WTC11 (cell line): ENCODE results near the gene VGLL3. TPM values are rescaled to one million over a fixed set of nuclear protein-coding genes. Genes with fewer than 3 reads are reported as not detected.

Source experiments
- ATAC-seq: fragments of 200-7000 bp; cut with Tn5 transposase; 2 replicates; pipeline ENCODE4 v1.10.0; 2021; ENCODE audit warnings: mild to moderate bottlenecking, moderate library complexity
- CTCF ChIA-PET: fragments of 300-600 bp; sonication (Branson Sonifier 250); formaldehyde crosslinking; loops from one replicate; lab custom pipeline; 2021; ENCODE audit warnings: antibody characterized with exemption; lab: Charles Lee
- POLR2A ChIA-PET: fragments of 350-600 bp; sonication (Branson Sonifier 250); formaldehyde crosslinking; loops from one replicate; lab custom pipeline; 2021; ENCODE audit warnings: antibody characterized with exemption; lab: Charles Lee
- DNase-seq: peaks from one replicate; pipeline ENCODE4 v3.0.0; 2021; ENCODE audit warnings: low spot score
- H3K27ac Mint-ChIP-seq: 2 replicates; pipeline ENCODE4 v1.8.0; 2021; ENCODE audit warnings: mixed read lengths
- H3K27me3 Mint-ChIP-seq: 2 replicates; pipeline ENCODE4 v1.8.0; 2021; ENCODE audit warnings: low read depth, mild to moderate bottlenecking, moderate library complexity, mixed read lengths
- H3K36me3 Mint-ChIP-seq: 2 replicates; pipeline ENCODE4 v1.8.0; 2021; ENCODE audit warnings: mixed read lengths
- H3K4me1 Mint-ChIP-seq: 2 replicates; pipeline ENCODE4 v1.8.0; 2022; ENCODE audit warnings: mixed read lengths
- H3K4me3 Mint-ChIP-seq: 2 replicates; pipeline ENCODE4 v1.8.0; 2021; ENCODE audit warnings: mild to moderate bottlenecking, moderate library complexity, mixed read lengths
- H3K9me3 Mint-ChIP-seq: 2 replicates; pipeline ENCODE4 v1.8.0; 2021; ENCODE audit warnings: mixed read lengths
- E2F5 ChIP-seq: sonication (generic); formaldehyde crosslinking; IDR thresholded peaks from 2 replicates; pipeline ENCODE4 v1.8.1; 2022; ENCODE audit warnings: mild to moderate bottlenecking, moderate library complexity, missing genetic modification reagents
- ELF4 ChIP-seq: sonication (generic); formaldehyde crosslinking; IDR thresholded peaks from 2 replicates; pipeline ENCODE4 v1.8.1; 2022; ENCODE audit warnings: low read depth, mild to moderate bottlenecking, moderate library complexity, missing genetic modification reagents
- EMX1 ChIP-seq: fragments of 250-450 bp; sonication (Bioruptor Pico); IDR thresholded peaks from 2 replicates; pipeline ENCODE4 v1.8.0; 2021; ENCODE audit warnings: mild to moderate bottlenecking
- FOXP4 ChIP-seq: sonication (generic); formaldehyde crosslinking; IDR thresholded peaks from 2 replicates; pipeline ENCODE4 v1.8.0; 2022; ENCODE audit warnings: mild to moderate bottlenecking, missing genetic modification reagents
- IRF1 ChIP-seq: sonication (generic); formaldehyde crosslinking; IDR thresholded peaks from 2 replicates; pipeline ENCODE4 v1.8.0; 2023; ENCODE audit warnings: missing genetic modification reagents
- JAZF1 ChIP-seq: fragments of 250-450 bp; sonication (Bioruptor Pico); IDR thresholded peaks from 2 replicates; pipeline ENCODE4 v1.9.0; 2021; ENCODE audit warnings: moderate library complexity, mild to moderate bottlenecking, inconsistent platforms
- JUN ChIP-seq: sonication (generic); formaldehyde crosslinking; IDR thresholded peaks from 2 replicates; pipeline ENCODE4 v1.8.0; 2023; ENCODE audit warnings: mild to moderate bottlenecking, missing genetic modification reagents
- MAX ChIP-seq: sonication (generic); formaldehyde crosslinking; IDR thresholded peaks from 2 replicates; pipeline ENCODE4 v1.8.0; 2022; ENCODE audit warnings: mild to moderate bottlenecking, missing genetic modification reagents
- NR1H2 ChIP-seq: sonication (generic); formaldehyde crosslinking; IDR thresholded peaks from 2 replicates; pipeline ENCODE4 v1.9.0; 2021; ENCODE audit warnings: mild to moderate bottlenecking, moderate library complexity, missing genetic modification reagents
- NR2C2 ChIP-seq: sonication (generic); formaldehyde crosslinking; IDR thresholded peaks from 2 replicates; pipeline ENCODE4 v1.8.0; 2022; ENCODE audit warnings: mild to moderate bottlenecking, missing genetic modification reagents
- OVOL2 ChIP-seq: fragments of 250-450 bp; sonication (Bioruptor Pico); IDR thresholded peaks from 2 replicates; pipeline ENCODE4 v1.9.0; 2021; ENCODE audit warnings: mild to moderate bottlenecking, borderline replicate concordance
- RELA ChIP-seq: sonication (generic); formaldehyde crosslinking; IDR thresholded peaks from 2 replicates; pipeline ENCODE4 v1.8.1; 2022; ENCODE audit warnings: missing genetic modification reagents, mild to moderate bottlenecking, borderline replicate concordance
- ZNF671 ChIP-seq: fragments of 250-450 bp; sonication (Bioruptor Pico); IDR thresholded peaks from 2 replicates; pipeline ENCODE4 v1.8.0; 2021; ENCODE audit warnings: mild to moderate bottlenecking
- total RNA-seq: library from RNA; stranded (reverse); gene quantifications from 3 replicates; pipeline ENCODE4 v1.2.3, GENCODE V29; 2021
- TF ChIP-seq, protein P1 (sequence below): sonication (generic); formaldehyde crosslinking; IDR thresholded peaks from 2 replicates; pipeline ENCODE4 v1.8.1; 2023; ENCODE audit warnings: mild to moderate bottlenecking, moderate library complexity, missing genetic modification reagents
- TF ChIP-seq, protein P2 (sequence below): sonication (generic); formaldehyde crosslinking; IDR thresholded peaks from 2 replicates; pipeline ENCODE4 v1.8.1; 2023; ENCODE audit warnings: mild to moderate bottlenecking, missing genetic modification reagents
- TF ChIP-seq, protein P3 (sequence below): sonication (generic); formaldehyde crosslinking; IDR thresholded peaks from 2 replicates; pipeline ENCODE4 v1.8.1; 2022; ENCODE audit warnings: missing genetic modification reagents, borderline replicate concordance
- TF ChIP-seq, protein P4 (sequence below): sonication (generic); formaldehyde crosslinking; IDR thresholded peaks from 2 replicates; pipeline ENCODE4 v1.8.1; 2023; ENCODE audit warnings: mild to moderate bottlenecking, missing genetic modification reagents, borderline replicate concordance
- TF ChIP-seq, protein P5 (sequence below): sonication (generic); formaldehyde crosslinking; IDR thresholded peaks from 2 replicates; pipeline ENCODE4 v1.8.0; 2022; ENCODE audit warnings: missing genetic modification reagents

Gene VGLL3
- total RNA-seq, 1 experiment from 2014 or later: 10.4 TPM

- TF ChIP-seq, protein P1, sequence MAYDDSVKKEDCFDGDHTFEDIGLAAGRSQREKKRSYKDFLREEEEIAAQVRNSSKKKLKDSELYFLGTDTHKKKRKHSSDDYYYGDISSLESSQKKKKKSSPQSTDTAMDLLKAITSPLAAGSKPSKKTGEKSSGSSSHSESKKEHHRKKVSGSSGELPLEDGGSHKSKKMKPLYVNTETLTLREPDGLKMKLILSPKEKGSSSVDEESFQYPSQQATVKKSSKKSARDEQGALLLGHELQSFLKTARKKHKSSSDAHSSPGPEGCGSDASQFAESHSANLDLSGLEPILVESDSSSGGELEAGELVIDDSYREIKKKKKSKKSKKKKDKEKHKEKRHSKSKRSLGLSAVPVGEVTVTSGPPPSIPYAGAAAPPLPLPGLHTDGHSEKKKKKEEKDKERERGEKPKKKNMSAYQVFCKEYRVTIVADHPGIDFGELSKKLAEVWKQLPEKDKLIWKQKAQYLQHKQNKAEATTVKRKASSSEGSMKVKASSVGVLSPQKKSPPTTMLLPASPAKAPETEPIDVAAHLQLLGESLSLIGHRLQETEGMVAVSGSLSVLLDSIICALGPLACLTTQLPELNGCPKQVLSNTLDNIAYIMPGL (CRISPR knock-in tag): no peak
- TF ChIP-seq, protein P2, sequence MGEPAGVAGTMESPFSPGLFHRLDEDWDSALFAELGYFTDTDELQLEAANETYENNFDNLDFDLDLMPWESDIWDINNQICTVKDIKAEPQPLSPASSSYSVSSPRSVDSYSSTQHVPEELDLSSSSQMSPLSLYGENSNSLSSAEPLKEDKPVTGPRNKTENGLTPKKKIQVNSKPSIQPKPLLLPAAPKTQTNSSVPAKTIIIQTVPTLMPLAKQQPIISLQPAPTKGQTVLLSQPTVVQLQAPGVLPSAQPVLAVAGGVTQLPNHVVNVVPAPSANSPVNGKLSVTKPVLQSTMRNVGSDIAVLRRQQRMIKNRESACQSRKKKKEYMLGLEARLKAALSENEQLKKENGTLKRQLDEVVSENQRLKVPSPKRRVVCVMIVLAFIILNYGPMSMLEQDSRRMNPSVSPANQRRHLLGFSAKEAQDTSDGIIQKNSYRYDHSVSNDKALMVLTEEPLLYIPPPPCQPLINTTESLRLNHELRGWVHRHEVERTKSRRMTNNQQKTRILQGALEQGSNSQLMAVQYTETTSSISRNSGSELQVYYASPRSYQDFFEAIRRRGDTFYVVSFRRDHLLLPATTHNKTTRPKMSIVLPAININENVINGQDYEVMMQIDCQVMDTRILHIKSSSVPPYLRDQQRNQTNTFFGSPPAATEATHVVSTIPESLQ (CRISPR knock-in tag): no peak
- TF ChIP-seq, protein P3, sequence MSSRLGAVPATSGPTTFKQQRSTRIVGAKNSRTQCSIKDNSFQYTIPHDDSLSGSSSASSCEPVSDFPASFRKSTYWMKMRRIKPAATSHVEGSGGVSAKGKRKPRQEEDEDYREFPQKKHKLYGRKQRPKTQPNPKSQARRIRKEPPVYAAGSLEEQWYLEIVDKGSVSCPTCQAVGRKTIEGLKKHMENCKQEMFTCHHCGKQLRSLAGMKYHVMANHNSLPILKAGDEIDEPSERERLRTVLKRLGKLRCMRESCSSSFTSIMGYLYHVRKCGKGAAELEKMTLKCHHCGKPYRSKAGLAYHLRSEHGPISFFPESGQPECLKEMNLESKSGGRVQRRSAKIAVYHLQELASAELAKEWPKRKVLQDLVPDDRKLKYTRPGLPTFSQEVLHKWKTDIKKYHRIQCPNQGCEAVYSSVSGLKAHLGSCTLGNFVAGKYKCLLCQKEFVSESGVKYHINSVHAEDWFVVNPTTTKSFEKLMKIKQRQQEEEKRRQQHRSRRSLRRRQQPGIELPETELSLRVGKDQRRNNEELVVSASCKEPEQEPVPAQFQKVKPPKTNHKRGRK (CRISPR knock-in tag): no peak
- TF ChIP-seq, protein P4, sequence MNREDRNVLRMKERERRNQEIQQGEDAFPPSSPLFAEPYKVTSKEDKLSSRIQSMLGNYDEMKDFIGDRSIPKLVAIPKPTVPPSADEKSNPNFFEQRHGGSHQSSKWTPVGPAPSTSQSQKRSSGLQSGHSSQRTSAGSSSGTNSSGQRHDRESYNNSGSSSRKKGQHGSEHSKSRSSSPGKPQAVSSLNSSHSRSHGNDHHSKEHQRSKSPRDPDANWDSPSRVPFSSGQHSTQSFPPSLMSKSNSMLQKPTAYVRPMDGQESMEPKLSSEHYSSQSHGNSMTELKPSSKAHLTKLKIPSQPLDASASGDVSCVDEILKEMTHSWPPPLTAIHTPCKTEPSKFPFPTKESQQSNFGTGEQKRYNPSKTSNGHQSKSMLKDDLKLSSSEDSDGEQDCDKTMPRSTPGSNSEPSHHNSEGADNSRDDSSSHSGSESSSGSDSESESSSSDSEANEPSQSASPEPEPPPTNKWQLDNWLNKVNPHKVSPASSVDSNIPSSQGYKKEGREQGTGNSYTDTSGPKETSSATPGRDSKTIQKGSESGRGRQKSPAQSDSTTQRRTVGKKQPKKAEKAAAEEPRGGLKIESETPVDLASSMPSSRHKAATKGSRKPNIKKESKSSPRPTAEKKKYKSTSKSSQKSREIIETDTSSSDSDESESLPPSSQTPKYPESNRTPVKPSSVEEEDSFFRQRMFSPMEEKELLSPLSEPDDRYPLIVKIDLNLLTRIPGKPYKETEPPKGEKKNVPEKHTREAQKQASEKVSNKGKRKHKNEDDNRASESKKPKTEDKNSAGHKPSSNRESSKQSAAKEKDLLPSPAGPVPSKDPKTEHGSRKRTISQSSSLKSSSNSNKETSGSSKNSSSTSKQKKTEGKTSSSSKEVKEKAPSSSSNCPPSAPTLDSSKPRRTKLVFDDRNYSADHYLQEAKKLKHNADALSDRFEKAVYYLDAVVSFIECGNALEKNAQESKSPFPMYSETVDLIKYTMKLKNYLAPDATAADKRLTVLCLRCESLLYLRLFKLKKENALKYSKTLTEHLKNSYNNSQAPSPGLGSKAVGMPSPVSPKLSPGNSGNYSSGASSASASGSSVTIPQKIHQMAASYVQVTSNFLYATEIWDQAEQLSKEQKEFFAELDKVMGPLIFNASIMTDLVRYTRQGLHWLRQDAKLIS (CRISPR knock-in tag): no peak
- TF ChIP-seq NR2C2 (CRISPR knock-in tag) (no peak), EMX1 (CRISPR knock-in tag) (no peak), ELF4 (CRISPR knock-in tag) (no peak), MAX (CRISPR knock-in tag) (no peak), JUN (CRISPR knock-in tag) (no peak), ZNF671 (CRISPR knock-in tag) (no peak), E2F5 (CRISPR knock-in tag) (no peak)
Measured at GRCh38 chr3:87037652-87038051, 46.7 kb upstream of the VGLL3 start (continued).

- Mint-ChIP-seq H3K4me3 (no peak overlapping the region), H3K9me3 (no peaks in the 10 kb centered on the region), H3K4me1 (no peaks in the 10 kb centered on the region), H3K36me3 (no peaks in the 10 kb centered on the region), H3K27ac (no peak overlapping the region), H3K27me3 (no peaks in the 10 kb centered on the region)
- CTCF ChIA-PET: no interaction called here
- POLR2A ChIA-PET: no interaction called here
- ATAC-seq (no peak), DNase-seq (no peak)
- TF ChIP-seq IRF1 (CRISPR knock-in tag) (no peak), RELA (no peak), FOXP4 (no peak), JAZF1 (no peak), NR1H2 (CRISPR knock-in tag) (no peak), OVOL2 (CRISPR knock-in tag) (no peak)
- TF ChIP-seq, protein P5, sequence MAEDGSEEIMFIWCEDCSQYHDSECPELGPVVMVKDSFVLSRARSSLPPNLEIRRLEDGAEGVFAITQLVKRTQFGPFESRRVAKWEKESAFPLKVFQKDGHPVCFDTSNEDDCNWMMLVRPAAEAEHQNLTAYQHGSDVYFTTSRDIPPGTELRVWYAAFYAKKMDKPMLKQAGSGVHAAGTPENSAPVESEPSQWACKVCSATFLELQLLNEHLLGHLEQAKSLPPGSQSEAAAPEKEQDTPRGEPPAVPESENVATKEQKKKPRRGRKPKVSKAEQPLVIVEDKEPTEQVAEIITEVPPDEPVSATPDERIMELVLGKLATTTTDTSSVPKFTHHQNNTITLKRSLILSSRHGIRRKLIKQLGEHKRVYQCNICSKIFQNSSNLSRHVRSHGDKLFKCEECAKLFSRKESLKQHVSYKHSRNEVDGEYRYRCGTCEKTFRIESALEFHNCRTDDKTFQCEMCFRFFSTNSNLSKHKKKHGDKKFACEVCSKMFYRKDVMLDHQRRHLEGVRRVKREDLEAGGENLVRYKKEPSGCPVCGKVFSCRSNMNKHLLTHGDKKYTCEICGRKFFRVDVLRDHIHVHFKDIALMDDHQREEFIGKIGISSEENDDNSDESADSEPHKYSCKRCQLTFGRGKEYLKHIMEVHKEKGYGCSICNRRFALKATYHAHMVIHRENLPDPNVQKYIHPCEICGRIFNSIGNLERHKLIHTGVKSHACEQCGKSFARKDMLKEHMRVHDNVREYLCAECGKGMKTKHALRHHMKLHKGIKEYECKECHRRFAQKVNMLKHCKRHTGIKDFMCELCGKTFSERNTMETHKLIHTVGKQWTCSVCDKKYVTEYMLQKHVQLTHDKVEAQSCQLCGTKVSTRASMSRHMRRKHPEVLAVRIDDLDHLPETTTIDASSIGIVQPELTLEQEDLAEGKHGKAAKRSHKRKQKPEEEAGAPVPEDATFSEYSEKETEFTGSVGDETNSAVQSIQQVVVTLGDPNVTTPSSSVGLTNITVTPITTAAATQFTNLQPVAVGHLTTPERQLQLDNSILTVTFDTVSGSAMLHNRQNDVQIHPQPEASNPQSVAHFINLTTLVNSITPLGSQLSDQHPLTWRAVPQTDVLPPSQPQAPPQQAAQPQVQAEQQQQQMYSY (CRISPR knock-in tag): no peak
Measured at GRCh38 chr3:87036671-87037070, 45.7 kb upstream of the VGLL3 start.
